Kidney epithelial cell (primary cell): Measurements from ENCODE around the gene SFN. TPM values are rescaled to one million over a fixed set of nuclear protein-coding genes. Genes with fewer than 3 reads are reported as not detected.

Experiments used
- DNase-seq: peaks from one replicate; pipeline ENCODE4 v3.0.0-alpha.2; 2010; ENCODE audit warnings: low read depth
- H3K27me3 ChIP-seq: 2 replicates; pipeline ENCODE4 v1.6.0; 2011; ENCODE audit warnings: low read length; ENCODE audit not compliant: control insufficient read depth, insufficient read depth
- H3K36me3 ChIP-seq: 2 replicates; pipeline ENCODE4 v1.5.1; 2011; ENCODE audit warnings: low read length; ENCODE audit not compliant: control insufficient read depth, insufficient read depth
- H3K4me3 ChIP-seq: 2 replicates; pipeline ENCODE4 v1.5.1; 2011; ENCODE audit warnings: low read depth, mild to moderate bottlenecking, control low read depth, low read length
- total RNA-seq: library from RNA; depleted of rRNA; stranded (reverse); fragments of >200 nt; gene quantifications from 2 replicates; pipeline ENCODE4 v1.2.3, GENCODE V29; 2015
- TF ChIP-seq, protein P1 (sequence below): IDR thresholded peaks from 2 replicates; pipeline ENCODE4 v1.5.1; 2011; ENCODE audit warnings: mild to moderate bottlenecking, moderate library complexity, low read length, control low read depth, inconsistent platforms; ENCODE audit not compliant: insufficient read depth, poor library complexity, severe bottlenecking

SFN gene
- 85.8 and 89.0 TPM in 2 replicates for total RNA-seq

DNA sequence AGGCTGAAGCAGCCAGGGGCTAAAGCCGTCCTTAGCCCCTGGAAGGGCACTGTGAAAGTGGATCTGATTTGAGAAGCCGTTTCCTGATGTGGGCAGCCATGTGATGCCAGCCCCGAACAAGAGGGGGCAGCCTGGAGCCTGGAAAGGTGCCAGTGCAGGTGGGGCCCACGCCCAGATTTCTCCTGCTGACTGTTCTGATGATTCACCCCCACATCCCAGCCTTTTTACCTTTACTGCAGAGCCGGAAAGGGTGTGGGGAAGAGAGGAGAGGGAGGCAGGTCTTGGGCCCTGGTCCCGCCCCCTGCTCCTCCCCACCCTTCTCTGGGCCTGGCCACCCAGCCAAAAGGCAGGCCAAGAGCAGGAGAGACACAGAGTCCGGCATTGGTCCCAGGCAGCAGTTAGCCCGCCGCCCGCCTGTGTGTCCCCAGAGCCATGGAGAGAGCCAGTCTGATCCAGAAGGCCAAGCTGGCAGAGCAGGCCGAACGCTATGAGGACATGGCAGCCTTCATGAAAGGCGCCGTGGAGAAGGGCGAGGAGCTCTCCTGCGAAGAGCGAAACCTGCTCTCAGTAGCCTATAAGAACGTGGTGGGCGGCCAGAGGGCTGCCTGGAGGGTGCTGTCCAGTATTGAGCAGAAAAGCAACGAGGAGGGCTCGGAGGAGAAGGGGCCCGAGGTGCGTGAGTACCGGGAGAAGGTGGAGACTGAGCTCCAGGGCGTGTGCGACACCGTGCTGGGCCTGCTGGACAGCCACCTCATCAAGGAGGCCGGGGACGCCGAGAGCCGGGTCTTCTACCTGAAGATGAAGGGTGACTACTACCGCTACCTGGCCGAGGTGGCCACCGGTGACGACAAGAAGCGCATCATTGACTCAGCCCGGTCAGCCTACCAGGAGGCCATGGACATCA is at the start of gene SFN:
Gene SFN, plus strand, starts transcription at position 369 of the 904 bp plus-strand sequence. Its CDS starts 64 bp downstream, at position 433.
- no peaks in the 10 kb centered on the region for H3K27me3 ChIP-seq
- peak; percentile 80 for DNase-seq
- TF ChIP-seq, protein P1, sequence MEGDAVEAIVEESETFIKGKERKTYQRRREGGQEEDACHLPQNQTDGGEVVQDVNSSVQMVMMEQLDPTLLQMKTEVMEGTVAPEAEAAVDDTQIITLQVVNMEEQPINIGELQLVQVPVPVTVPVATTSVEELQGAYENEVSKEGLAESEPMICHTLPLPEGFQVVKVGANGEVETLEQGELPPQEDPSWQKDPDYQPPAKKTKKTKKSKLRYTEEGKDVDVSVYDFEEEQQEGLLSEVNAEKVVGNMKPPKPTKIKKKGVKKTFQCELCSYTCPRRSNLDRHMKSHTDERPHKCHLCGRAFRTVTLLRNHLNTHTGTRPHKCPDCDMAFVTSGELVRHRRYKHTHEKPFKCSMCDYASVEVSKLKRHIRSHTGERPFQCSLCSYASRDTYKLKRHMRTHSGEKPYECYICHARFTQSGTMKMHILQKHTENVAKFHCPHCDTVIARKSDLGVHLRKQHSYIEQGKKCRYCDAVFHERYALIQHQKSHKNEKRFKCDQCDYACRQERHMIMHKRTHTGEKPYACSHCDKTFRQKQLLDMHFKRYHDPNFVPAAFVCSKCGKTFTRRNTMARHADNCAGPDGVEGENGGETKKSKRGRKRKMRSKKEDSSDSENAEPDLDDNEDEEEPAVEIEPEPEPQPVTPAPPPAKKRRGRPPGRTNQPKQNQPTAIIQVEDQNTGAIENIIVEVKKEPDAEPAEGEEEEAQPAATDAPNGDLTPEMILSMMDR, result peak; percentile 82
- no peaks in the 10 kb centered on the region for H3K36me3 ChIP-seq
- peak within 1 kb of the TSS; percentile 77 for H3K4me3 ChIP-seq

GRCh38 chr1:26814377-26814776 is 48.6 kb upstream of the SFN start:
- Histone ChIP-seq H3K4me3 (no peak overlapping the region), H3K36me3 (no peaks in the 10 kb centered on the region), H3K27me3 (no peaks in the 10 kb centered on the region)
- TF ChIP-seq, protein P1, result no peak
- DNase-seq, result no peak

DNA sequence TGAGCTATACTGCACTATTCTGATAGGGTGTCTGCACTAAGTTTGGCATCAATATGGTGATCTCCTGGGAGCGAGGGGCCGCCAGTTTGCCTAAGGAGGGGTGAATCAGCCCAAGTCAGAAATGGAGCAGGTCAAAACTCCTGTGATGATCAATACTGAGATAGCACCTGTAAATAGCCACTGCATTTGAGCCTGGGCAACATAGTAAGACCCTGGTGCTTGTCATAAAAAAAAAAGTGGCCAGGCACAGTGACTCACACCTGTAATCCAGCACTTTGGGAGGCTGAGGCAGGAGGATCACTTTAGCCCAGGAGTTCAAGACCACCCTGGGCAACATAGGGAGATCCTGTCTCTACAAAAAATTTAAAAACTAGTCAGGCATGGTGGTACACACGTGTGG is 48.1 kb upstream of the SFN start:
- no peak overlapping the region for H3K4me3 ChIP-seq
- H3K36me3 ChIP-seq, result no peaks in the 10 kb centered on the region
- TF ChIP-seq, protein P1, result no peak
- no peaks in the 10 kb centered on the region for H3K27me3 ChIP-seq
- DNase-seq, result no peak

DNA sequence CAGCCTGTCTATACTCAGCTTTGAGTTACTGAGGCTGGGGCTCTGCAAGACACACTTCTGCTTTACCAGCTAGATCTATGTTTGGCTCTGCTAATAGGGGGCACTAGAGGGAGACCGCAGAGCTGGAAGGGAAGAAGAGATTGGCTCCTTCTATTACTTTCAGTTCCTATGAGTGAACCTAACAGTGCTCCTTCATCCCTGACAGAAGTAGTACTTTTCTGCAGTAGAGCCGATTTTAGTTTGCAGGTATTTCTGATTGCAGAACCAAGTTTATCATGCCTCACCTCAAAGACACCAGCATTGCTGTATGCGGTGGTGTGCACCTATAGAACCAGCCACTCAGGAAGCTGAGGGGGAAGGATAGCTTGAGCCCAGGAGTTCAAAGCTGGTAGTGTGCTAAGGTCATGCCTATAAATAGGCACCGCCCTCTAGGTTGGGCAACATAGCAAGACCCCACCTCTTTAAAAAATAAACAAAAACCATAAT is 42.1 kb upstream of the SFN start:
- no peaks in the 10 kb centered on the region for H3K27me3 ChIP-seq
- TF ChIP-seq, protein P1, result no peak
- H3K36me3 ChIP-seq, result no peaks in the 10 kb centered on the region
- H3K4me3 ChIP-seq, result no peak overlapping the region
- no peak for DNase-seq

GRCh38 chr1:26822737-26823395 is 40.1 kb upstream of the SFN start:
- no peak overlapping the region for H3K4me3 ChIP-seq
- H3K27me3 ChIP-seq, result no peaks in the 10 kb centered on the region
- H3K36me3 ChIP-seq, result no peaks in the 10 kb centered on the region
- TF ChIP-seq, protein P1, result no peak
- no peak for DNase-seq
